Ramos (cell line): ENCODE data around the gene ITGAD.

Source experiments
- in situ Hi-C: fragments of 300-500 bp; cut with MboI; formaldehyde crosslinking; loops from one replicate; pipeline ENCODE4 v1.14.3; 2022; ENCODE audit warnings: low sequenced_read_pairs; ENCODE audit not compliant: unreplicated experiment

ITGAD gene

GRCh38 chr16:31471875-31472708 is 79.0 kb downstream of the ITGAD start, which contains the start of gene TGFB1I1:
Gene TGFB1I1 (plus strand): TSS chr16:31472152. CDS start chr16:31472189, 37 bp downstream.
- in situ Hi-C loops, result no loop called here

GRCh38 chr16:31472709-31473203 is 79.6 kb downstream of the ITGAD start:
- in situ Hi-C loops, result no loop called here

GRCh38 chr16:31473264-31473984 is 80.3 kb downstream of the ITGAD start:
- in situ Hi-C loops, result no loop called here

GRCh38 chr16:31474173-31474714 is 81.1 kb downstream of the ITGAD start:
- in situ Hi-C loops, result no loop called here

GRCh38 chr16:31474773-31475738 is 81.9 kb downstream of the ITGAD start:
- in situ Hi-C loops, result no loop called here

- in situ Hi-C loops, result no loop called here
Observed at GRCh38 chr16:31475946-31476302, 82.8 kb downstream of the ITGAD start.
